Mesenchymal stem cell (in vitro differentiated cells and primary cell): Measurements from ENCODE around the gene ESR1.
A peak's percentile ranks its signal among the peaks of the same experiment; 100 is the strongest.

ENCODE experiments used
- DNase-seq: peaks from one replicate; pipeline ENCODE4 v3.0.0-alpha.2; 2013
- H2AFZ ChIP-seq: one replicate; pipeline ENCODE4 v1.6.1; 2013; ENCODE audit warnings: low read depth, mild to moderate bottlenecking, control low read depth, inconsistent platforms, low read length, moderate library complexity
- H2AK5ac ChIP-seq: 2 replicates; pipeline ENCODE4 v1.6.1; 2013; ENCODE audit warnings: low read length, moderate library complexity, mild to moderate bottlenecking, inconsistent platforms; ENCODE audit not compliant: severe bottlenecking
- H2BK120ac ChIP-seq: one replicate; pipeline ENCODE4 v1.6.1; 2013; ENCODE audit warnings: low read depth, mild to moderate bottlenecking, inconsistent platforms, low read length, moderate library complexity
- H2BK12ac ChIP-seq, 2 experiments: one replicate each; pipeline ENCODE4 v1.6.1; 2013; ENCODE audit warnings: inconsistent platforms in 2 of 2, low read length in 2 of 2, mild to moderate bottlenecking in 2 of 2, moderate library complexity in 2 of 2, control low read depth in 1 of 2
- H2BK15ac ChIP-seq: one replicate; pipeline ENCODE4 v1.6.1; 2013; ENCODE audit warnings: mild to moderate bottlenecking, low read depth, inconsistent platforms; ENCODE audit not compliant: poor library complexity, severe bottlenecking
- H2BK5ac ChIP-seq: 2 replicates; pipeline ENCODE4 v1.6.1; 2013; ENCODE audit warnings: low read depth, mild to moderate bottlenecking, low read length, control low read depth, inconsistent platforms; ENCODE audit not compliant: poor library complexity, severe bottlenecking
- H3K14ac ChIP-seq, 2 experiments: one replicate each; pipeline ENCODE4 v1.6.1; 2013; ENCODE audit warnings: inconsistent platforms in 2 of 2, low read length in 2 of 2, control low read depth in 1 of 2, mild to moderate bottlenecking in 1 of 2, moderate library complexity in 1 of 2
- H3K18ac ChIP-seq, 2 experiments: one replicate each; pipeline ENCODE4 v1.6.1; 2013; ENCODE audit warnings: inconsistent platforms in 2 of 2, low read length in 2 of 2, control low read depth in 1 of 2, low read depth in 1 of 2, mild to moderate bottlenecking in 1 of 2
- H3K23ac ChIP-seq, 2 experiments: one replicate each; pipeline ENCODE4 v1.6.1; 2013; ENCODE audit warnings: inconsistent platforms in 2 of 2, low read length in 2 of 2, mild to moderate bottlenecking in 2 of 2, moderate library complexity in 2 of 2, control low read depth in 1 of 2
- H3K27ac ChIP-seq: 2 replicates; pipeline ENCODE4 v1.5.1; 2013; ENCODE audit warnings: mild to moderate bottlenecking, moderate library complexity, low read length, control low read depth, inconsistent platforms; ENCODE audit not compliant: poor library complexity, severe bottlenecking
- H3K27me3 ChIP-seq, 2 experiments: 2 replicates each; pipeline versions ENCODE4 v1.6.1 to v1.7.0; 2013; ENCODE audit warnings: low read length in 2 of 2, mild to moderate bottlenecking in 2 of 2, moderate library complexity in 2 of 2, control low read depth in 1 of 2, inconsistent platforms in 1 of 2; ENCODE audit not compliant: control insufficient read depth in 1 of 2, insufficient read depth in 1 of 2
- H3K36me3 ChIP-seq, 2 experiments: 2 replicates each; pipeline versions ENCODE4 v1.6.1 to v1.7.0; 2013; ENCODE audit warnings: low read length in 2 of 2, control low read depth in 1 of 2, inconsistent platforms in 1 of 2, low read depth in 1 of 2, mild to moderate bottlenecking in 1 of 2; ENCODE audit not compliant: insufficient read depth in 2 of 2, control insufficient read depth in 1 of 2
- H3K4ac ChIP-seq, 2 experiments: one replicate each; pipeline ENCODE4 v1.6.1; 2013; ENCODE audit warnings: inconsistent platforms in 2 of 2, low read length in 2 of 2, mild to moderate bottlenecking in 2 of 2, moderate library complexity in 2 of 2, control low read depth in 1 of 2, low read depth in 1 of 2
- H3K4me1 ChIP-seq: 2 replicates; pipeline ENCODE4 v1.6.1; 2013; ENCODE audit warnings: low read depth, low read length, control low read depth; ENCODE audit not compliant: control insufficient read depth, insufficient read depth
- H3K4me2 ChIP-seq: 2 replicates; pipeline ENCODE4 v1.6.1; 2013; ENCODE audit warnings: low read length, mild to moderate bottlenecking, inconsistent platforms; ENCODE audit not compliant: poor library complexity, severe bottlenecking
- H3K4me3 ChIP-seq, 2 experiments: 2 replicates each; pipeline versions ENCODE4 v1.5.1 to v1.7.0; 2013; ENCODE audit warnings: low read length in 2 of 2, mild to moderate bottlenecking in 2 of 2, control low read depth in 1 of 2, low read depth in 1 of 2; ENCODE audit not compliant: insufficient read depth in 1 of 2
- H3K79me1 ChIP-seq: replicated peaks from 2 replicates; pipeline ENCODE4 v1.6.1; 2013; ENCODE audit warnings: mild to moderate bottlenecking, control low read depth, low read length, inconsistent platforms; ENCODE audit not compliant: poor library complexity, severe bottlenecking
- H3K9ac ChIP-seq: 2 replicates; pipeline ENCODE4 v1.7.0; 2013; ENCODE audit warnings: mild to moderate bottlenecking, low read length, moderate library complexity
- H3K9me3 ChIP-seq: 2 replicates; pipeline ENCODE4 v1.7.0; 2013; ENCODE audit warnings: mild to moderate bottlenecking, low read length; ENCODE audit not compliant: control insufficient read depth
- H4K8ac ChIP-seq: one replicate; pipeline ENCODE4 v1.6.1; 2013; ENCODE audit warnings: inconsistent platforms, mild to moderate bottlenecking, low read length, moderate library complexity
- H4K91ac ChIP-seq: one replicate; pipeline ENCODE4 v1.6.1; 2013; ENCODE audit warnings: mild to moderate bottlenecking, low read length, inconsistent platforms
- WGBS: methylation state at CpG from one replicate; pipeline ENCODE4 v1.1.7; 2013; ENCODE audit warnings: mixed read lengths; 5-methylcytosine and 5-hydroxymethylcytosine counted together

Gene ESR1

GRCh38 chr6:151835396-151835795 is 27.9 kb downstream of the ESR1 start:
- no peak overlapping the region for H3K18ac ChIP-seq
- no peak overlapping the region for H2BK120ac ChIP-seq
- no peak overlapping the region for H3K4ac ChIP-seq
- 58% methylated on average over 4 of the region's 4 CpGs for WGBS
- H3K9me3 ChIP-seq = no peaks in the 10 kb centered on the region
- H3K27ac ChIP-seq = no peak overlapping the region
- no peak overlapping the region for H2AK5ac ChIP-seq
- H3K36me3 ChIP-seq = no peaks in the 10 kb centered on the region
- H3K4me3 ChIP-seq = no peak overlapping the region
- no peak for DNase-seq
- H3K4me1 ChIP-seq = no peaks in the 10 kb centered on the region
- H2AFZ ChIP-seq = no peak overlapping the region
- no peak overlapping the region for H4K8ac ChIP-seq
- H3K9ac ChIP-seq = no peak overlapping the region
- H2BK12ac ChIP-seq = no peak overlapping the region
- no peak overlapping the region for H2BK15ac ChIP-seq
- H2BK5ac ChIP-seq = no peak overlapping the region
- no peaks in the 10 kb centered on the region for H3K79me1 ChIP-seq
- no peak overlapping the region for H3K23ac ChIP-seq
- no peaks in the 10 kb centered on the region for H3K27me3 ChIP-seq
- H4K91ac ChIP-seq = no peak overlapping the region
- no peak overlapping the region for H3K4me2 ChIP-seq
- no peak overlapping the region for H3K14ac ChIP-seq

- H3K27ac ChIP-seq = no peak overlapping the region
- H3K27me3 ChIP-seq = no peaks in the 10 kb centered on the region
- H3K4me1 ChIP-seq = no peaks in the 10 kb centered on the region
- no peak overlapping the region for H3K14ac ChIP-seq
- 77% methylated on average over 3 of the region's 5 CpGs for WGBS
- no peaks in the 10 kb centered on the region for H3K9me3 ChIP-seq
- H2BK12ac ChIP-seq = no peak overlapping the region
- H2BK15ac ChIP-seq = no peak overlapping the region
- no peak overlapping the region for H2BK5ac ChIP-seq
- H3K4me2 ChIP-seq = no peak overlapping the region
- no peaks in the 10 kb centered on the region for H3K79me1 ChIP-seq
- no peak overlapping the region for H3K4me3 ChIP-seq
- no peak overlapping the region for H4K8ac ChIP-seq
- H4K91ac ChIP-seq = no peak overlapping the region
- no peak overlapping the region for H2BK120ac ChIP-seq
- no peak overlapping the region for H3K18ac ChIP-seq
- no peak overlapping the region for H3K9ac ChIP-seq
- no peak overlapping the region for H3K4ac ChIP-seq
- H2AFZ ChIP-seq = no peak overlapping the region
- H3K36me3 ChIP-seq = no peaks in the 10 kb centered on the region
- no peak for DNase-seq
- no peak overlapping the region for H3K23ac ChIP-seq
- H2AK5ac ChIP-seq = no peak overlapping the region
Measured at GRCh38 chr6:151837223-151837622, 29.7 kb downstream of the ESR1 start.

DNA sequence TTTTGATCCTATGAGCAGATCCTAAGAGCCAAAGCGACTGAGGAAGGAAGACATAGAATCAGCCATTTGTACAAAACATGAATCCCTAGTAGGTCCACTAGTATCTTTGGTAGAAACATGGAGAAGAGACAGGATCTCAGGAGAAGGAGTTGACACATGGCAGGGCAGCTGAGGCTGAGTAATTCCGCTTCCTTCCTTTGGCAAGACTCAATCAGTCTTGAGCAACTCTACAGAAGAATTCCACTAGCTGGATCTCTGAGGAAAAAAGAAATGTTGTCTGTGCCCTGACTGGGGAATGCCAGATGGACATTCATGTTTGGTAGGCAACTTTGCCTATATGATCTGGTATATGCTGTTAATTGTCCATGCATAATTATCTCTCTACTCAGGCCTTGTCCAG is 35.3 kb downstream of the ESR1 start:
- H3K18ac ChIP-seq = no peak overlapping the region
- no peak overlapping the region for H3K14ac ChIP-seq
- no peak overlapping the region for H3K9ac ChIP-seq
- no peak overlapping the region for H2BK120ac ChIP-seq
- no peak overlapping the region for H3K23ac ChIP-seq
- no peaks in the 10 kb centered on the region for H3K36me3 ChIP-seq
- no peak overlapping the region for H2BK12ac ChIP-seq
- WGBS = 92% methylated on average over 2 of the region's 2 CpGs
- H3K9me3 ChIP-seq = no peaks in the 10 kb centered on the region
- H2BK5ac ChIP-seq = no peak overlapping the region
- H2BK15ac ChIP-seq = no peak overlapping the region
- no peak overlapping the region for H2AFZ ChIP-seq
- no peak overlapping the region for H3K4ac ChIP-seq
- H4K91ac ChIP-seq = no peak overlapping the region
- no peaks in the 10 kb centered on the region for H3K27me3 ChIP-seq
- no peak overlapping the region for H3K4me2 ChIP-seq
- H3K4me1 ChIP-seq = no peaks in the 10 kb centered on the region
- H3K27ac ChIP-seq = no peak overlapping the region
- no peak overlapping the region for H4K8ac ChIP-seq
- no peak overlapping the region for H2AK5ac ChIP-seq
- H3K4me3 ChIP-seq = no peak overlapping the region
- DNase-seq = no peak
- no peaks in the 10 kb centered on the region for H3K79me1 ChIP-seq

DNA sequence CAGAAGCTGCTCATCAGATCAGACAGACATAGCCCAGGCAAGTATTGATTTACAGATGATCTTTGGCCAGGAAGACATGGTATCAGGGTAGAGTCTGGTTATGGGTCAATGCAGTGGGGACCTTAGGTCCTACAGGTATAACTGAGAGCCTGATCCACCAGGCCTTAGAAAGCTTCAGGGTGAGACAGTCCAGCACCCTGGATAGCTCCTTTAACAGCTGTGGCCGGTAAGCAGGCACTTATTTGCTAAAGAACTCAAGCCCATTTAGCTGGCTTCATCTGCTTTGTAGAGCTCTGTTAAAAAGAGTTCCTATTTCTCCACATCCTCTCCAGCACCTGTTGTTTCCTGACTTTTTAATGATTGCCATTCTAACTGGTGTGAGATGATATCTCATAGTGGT is 39.6 kb downstream of the ESR1 start:
- Histone ChIP-seq H2AK5ac (no peak overlapping the region), H3K4me3 (no peak overlapping the region), H3K9me3 (no peaks in the 10 kb centered on the region), H3K14ac (no peak overlapping the region), H4K91ac (no peak overlapping the region), H2BK12ac (no peak overlapping the region), H3K18ac (no peak overlapping the region), H3K9ac (no peak overlapping the region), H4K8ac (no peak overlapping the region), H3K36me3 (no peaks in the 10 kb centered on the region), H2AFZ (no peak overlapping the region), H2BK5ac (no peak overlapping the region), H3K4me2 (no peak overlapping the region), H3K23ac (no peak overlapping the region), H2BK15ac (no peak overlapping the region), H3K4me1 (no peaks in the 10 kb centered on the region), H3K4ac (no peak overlapping the region), H2BK120ac (no peak overlapping the region), H3K27me3 (no peaks in the 10 kb centered on the region), H3K79me1 (no peaks in the 10 kb centered on the region), H3K27ac (no peak overlapping the region)
- peak; percentile 13 for DNase-seq
- WGBS = 12% methylated on average over 1 of the region's 1 CpG
